NOMO-1 treated with DMSO at 0.1 percent for 48 hours (cell line): Measurements from ENCODE around the gene XPR1.

Experiments
- DNase-seq: peaks from one replicate; lab custom pipeline; 2025; ENCODE audit not compliant: unreplicated experiment; lab: John Stamatoyannopoulos, UW

Gene XPR1

DNA sequence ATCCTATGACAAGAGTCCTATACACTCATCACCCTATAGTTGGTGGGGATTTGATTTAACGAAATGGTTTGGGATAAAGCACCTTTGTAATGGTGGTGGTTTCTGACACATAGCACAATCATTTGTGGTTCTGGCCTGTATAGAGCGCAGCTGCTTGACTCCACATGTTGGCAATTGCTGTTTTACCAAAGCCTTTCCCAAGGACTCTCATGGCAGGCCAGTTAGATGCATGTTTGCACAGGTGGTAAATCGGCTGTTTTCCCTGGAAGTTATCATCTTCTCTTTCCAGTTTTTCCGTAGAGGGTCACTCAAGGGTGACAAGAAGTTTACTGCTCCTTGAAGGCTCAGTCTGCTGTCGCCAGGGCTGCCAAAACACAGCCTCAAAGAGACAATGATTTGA is 17.1 kb upstream of the XPR1 start:
- DNase-seq = no peak

DNA sequence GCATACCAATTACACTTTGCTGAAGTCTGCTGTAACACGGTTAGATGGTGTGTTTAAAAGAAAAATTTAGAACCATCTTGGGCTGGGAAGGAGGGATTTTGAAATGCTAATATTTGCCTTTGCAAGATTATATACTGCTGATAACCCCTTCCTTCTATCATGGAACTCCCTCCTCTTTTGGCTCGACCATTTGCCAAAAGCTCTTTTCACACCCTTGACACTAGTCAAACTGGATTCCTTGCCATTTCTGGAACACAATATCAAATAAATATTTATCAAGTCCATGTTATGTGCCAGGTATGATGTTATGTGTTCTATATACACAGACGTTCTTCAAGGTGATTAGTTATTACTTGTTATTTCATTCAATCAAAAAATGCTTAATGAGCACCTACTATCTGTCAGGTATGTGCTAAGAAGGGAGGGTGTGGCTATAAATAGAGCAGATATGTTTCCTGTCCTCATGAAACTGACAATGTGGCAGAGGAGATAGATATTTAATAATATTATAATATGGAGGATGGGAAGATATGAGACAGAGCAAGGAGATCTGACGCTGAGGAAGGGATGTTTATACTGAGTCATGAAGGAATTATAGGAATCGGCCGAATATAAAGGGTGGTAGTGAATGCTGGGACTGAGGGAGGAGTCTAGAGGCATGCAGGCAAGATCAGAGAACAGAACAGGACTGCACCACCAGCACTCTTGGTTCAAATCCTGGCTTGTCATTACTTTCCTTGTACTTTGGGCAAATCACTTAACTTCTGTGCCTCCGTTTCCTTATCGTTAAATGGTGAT is 16.1 kb upstream of the XPR1 start:
- DNase-seq = no peak

DNA sequence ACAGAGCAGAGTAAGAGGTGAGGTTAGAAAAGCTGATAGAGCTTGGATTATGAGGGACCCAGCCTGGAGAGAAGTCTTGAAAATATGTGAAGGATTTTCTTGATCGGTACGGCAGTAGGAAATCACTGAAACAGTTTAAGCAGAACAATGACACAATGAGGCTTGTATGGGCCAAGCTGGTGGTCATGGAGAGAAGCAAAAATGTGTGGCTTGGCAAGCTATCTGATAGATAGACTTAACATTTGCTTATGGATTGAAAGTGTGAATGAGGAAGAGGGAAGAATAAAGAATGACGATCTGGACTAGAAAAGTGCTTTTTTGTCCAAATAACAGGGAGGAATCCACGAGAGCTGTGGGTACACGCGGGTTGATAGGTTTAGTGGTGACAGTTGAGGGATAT is 15.4 kb upstream of the XPR1 start:
- DNase-seq = no peak

DNA sequence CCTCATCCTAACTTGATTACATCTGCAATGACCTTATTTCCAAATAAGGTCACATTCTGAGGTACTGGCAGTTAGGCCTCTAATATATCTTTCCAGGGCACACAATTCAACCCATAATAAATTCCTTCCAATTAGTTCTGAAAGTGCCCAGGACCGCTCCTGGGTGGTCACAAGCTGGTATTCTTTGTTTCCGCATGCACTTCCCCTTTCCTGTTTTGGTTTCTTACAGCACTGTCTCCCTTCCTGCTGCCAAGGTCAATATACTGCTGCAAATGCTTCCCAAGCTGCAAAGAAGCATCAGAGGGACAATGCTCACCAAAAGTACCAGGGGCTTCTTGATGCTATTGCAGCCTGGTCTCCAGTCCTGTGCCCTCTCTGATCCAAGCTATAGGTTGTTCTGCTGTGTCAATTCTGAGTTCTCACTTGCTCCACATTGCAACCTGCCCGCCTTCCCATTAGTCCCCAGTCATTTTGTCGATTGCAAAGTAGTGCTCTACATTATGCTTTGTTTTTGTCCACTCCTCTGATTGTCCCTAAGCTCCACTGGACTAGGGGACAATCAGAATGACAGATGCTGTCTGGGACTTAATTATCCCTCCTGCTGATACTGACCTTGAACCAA is 13.9 kb upstream of the XPR1 start:
- peak; percentile 52 for DNase-seq

DNA sequence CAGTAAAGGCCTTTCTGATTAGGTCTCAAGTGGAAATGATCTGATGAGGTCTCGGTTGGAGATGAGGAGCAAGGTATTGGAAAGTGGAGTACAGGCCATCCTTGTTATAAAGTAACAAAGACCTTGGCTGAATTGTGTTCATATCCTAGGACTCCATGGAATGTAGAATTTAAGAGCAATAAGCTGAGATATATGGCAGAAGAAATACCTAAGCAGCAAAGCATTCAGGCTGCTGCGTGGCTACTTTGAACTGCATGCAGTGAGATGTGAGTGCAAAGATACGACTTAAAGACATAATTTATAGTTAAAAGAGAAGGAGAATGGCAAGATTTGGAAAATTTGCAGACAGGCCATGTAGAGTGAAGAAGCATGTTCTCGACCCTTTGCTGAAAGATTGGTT is 11.2 kb upstream of the XPR1 start:
- DNase-seq = no peak

DNA sequence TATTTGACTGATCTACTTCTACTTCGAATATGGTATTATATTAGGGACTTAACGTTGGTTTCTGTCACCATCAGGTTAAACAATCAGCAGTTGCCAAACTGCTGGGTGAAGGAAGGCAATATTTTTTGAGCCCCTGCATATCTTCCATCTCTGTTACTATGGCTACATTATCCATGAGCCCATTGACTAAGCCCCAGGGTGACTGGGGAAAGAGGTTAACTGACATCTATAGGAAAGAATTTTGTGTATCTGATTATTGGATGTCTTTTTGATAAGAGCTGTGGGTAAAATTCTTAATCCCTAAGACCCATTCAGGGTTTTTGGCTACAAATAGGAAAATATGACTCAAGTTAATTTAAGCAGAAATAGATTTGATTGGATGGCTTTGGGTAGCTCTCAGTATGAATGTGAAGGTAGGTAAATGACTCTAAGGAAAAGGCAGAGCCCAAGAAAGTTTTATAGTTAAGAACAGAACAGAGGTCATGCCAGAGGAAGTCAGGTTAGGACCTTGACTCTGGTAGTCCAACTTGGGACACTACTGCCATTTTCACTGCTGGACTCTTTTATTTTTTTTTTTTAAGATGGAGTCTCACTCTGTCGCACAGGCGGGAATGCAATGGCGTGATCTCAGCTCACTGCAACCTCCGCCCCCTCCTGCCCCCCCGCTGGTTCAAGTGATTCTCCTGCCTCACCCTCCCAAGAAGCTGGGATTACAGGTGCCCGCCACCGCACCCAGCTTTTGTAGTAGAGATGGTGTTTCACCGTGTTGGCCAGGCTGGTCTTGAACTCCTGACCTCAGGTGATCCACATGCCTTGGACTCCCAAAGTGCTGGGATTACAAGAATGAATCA is 8.9 kb upstream of the XPR1 start:
- DNase-seq = no peak

DNA sequence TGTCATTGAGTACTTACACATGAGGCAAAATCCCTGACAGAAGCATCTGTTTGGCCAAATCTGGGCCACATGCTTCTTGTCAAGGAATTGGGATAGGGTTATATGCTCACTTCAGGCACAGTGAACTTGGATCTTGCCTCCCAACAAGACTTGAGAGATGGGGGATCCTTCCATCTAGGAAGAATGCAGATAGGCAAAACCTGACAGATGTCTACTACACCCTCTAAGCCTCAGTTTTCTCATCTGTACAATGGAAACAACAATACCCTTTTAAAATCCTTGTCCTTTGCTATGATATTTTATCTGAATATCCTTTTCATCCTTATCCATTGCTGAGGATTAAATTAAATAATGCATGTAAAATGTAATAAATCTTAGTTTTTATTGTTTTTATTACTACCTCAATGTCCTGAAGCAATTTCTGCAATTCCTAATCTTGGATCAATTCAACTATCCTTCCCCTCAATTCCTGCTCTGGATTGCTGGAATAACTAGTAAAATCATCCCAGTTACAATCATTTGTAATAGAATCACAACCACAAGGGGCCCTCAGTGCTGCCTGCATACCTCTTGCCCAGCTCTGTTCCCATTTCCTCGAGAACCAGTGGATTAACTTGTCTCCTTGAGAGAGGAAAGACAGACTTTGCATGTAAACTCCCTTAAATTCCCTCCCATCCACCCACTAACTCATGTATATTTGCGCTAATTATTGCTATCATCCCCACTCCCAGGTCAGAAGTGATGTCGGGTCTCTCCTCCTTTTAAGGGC is 8.1 kb upstream of the XPR1 start:
- DNase-seq = no peak

DNA sequence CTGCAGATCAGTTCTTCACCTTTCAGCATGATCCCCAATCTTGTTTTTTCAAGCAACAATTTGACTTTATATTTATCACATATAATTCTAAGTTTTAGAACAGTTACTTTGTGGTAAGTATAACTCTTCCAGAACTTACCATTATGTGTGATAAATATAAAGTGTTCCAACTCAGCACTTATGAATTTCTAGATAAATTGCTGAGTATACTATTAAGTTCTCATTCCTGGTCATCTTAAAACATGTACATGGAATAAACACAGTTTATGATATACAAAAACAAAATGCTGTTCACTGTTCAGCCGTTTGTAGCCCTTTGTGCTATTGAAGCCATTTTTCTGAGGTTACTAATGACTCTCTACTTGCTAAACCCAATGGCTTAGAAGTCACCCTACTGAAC is 5.1 kb upstream of the XPR1 start:
- DNase-seq = no peak

DNA sequence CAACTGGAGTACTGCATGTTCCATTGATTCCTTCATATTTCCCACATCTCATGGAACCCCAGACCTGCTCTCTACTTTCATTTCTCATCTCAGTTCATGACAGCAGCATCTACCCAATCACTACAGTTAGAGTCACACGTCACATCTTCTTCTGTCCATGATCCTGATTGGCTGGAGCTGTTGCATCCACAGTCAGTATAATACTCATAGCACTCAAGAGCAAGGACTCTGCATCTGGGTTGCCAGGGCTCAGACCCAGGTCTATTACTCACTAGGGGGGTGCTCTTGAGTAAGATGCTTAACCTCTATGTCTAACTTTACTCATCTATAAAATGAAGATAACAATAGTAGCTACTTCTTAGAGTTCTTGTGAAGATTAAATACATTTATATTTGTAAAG is 4.4 kb upstream of the XPR1 start:
- no peak for DNase-seq

DNA sequence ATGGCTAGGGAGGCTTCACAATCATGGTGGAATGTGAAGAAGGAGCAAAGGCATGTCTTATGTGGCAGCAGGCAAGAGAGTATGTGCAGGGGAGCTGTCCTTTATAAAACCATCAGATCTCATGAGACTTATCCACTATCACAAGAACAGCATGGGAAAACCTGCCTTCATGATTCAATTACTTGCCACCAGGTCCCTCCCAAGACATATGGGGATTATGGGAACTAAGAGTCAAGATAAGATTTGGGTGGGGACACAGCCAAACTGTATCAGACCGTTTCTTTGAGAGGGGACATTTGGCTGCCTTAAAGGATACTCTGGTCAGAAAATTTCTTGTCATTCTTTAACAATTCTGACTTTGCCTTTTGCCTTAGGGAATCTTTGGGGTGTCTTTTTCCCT is 3.2 kb upstream of the XPR1 start:
- DNase-seq = no peak

DNA sequence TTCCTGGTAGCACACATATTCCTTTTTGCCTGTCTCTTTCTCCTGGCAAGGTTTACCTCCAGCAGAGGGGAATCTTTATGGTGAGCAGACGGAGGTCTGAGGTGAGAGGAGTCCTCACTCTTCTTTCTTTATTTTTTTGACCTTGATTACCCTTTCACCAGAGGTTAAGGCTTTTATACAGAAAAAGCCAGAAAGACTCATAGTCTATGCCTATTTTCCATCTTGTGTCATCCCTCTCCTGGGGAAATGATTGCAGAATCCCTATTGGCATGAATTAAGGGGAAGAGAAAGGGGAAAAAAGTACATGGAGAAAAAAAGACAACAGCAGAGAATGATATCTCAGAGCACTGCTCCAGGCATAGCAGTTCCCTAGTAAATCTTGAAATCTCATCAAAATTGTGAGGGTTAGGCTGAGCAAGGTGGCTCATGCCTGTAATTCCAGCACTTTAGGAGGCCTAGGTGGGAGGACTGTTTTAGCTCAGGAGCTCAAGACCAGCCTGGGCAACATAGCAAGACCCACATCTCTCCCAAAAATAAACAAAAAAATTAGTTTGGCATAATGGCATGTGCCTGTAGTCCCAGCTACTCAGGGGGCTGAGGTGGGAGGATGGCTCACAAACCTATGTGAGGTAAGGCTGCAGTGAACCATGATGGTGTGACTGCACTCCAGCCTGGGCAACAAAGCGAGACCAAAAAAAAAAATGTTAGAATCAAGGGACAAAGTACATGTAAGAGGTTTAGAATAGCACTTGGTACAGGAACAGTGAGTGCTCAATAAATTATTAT is 1.2 kb upstream of the XPR1 start:
- DNase-seq = no peak

DNA sequence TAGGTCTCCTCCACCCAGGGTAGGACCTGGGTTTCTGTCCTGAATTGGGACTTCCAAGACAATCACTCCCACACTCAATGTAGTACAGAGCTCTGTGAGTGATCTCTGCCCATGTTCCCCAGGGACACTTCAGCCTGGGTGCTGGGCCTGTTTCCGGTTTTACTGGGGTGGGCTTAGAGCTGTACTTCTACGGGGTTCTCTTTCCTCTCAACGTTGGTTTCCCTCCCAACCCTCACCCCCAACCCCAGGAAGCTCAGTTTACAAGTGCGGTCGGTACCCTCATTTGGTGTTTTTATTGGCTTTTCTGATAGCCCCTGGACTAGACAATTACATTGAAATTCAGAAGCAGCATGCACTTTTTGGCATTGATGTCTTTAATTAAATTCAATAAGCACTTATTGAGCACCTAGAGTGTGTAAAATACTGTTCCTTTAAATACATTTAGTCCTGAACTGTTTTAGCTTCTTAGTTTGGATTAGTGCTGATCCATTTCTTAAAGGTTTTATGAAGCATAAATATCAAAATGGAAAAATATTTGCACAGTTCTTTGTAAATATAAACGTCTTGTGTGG is 542 bp upstream of the XPR1 start:
- DNase-seq = no peak

DNA sequence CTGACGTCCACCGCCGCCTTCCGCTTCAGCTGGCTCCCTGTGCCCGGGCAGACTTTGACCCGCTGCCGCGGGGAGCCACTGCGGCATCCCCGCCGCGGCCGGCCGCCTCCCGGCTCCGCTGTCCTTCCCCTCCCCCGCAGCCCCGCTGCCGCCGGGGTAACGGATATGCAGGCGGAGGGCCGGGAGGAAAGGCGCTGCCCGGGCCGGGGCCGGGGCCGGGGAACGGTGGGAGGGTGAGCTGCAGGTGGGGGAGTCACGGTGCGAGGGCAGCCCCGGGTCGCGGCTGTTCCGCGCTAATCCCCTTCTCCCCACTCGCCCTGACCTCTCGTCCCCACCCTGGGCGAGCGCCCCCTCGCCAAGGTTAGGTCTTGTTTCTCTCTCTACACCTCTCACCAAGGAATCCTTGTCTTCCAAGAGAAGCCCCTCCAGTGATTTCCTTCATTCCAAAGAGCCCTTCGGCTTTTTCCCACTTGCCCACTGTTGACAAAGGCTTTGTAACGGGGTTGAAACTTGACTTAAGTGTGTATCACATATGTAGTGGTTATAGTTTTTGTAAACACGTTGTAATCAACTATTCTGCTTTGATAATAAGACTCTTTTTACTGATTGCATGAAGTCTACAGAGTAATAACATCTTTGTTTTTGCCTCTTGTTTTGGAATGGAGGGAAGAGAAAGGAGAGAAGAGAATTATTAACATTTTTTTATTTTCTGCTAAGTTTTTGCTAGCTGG is 669 bp downstream of the XPR1 start:
- peak; percentile 55 for DNase-seq

DNA sequence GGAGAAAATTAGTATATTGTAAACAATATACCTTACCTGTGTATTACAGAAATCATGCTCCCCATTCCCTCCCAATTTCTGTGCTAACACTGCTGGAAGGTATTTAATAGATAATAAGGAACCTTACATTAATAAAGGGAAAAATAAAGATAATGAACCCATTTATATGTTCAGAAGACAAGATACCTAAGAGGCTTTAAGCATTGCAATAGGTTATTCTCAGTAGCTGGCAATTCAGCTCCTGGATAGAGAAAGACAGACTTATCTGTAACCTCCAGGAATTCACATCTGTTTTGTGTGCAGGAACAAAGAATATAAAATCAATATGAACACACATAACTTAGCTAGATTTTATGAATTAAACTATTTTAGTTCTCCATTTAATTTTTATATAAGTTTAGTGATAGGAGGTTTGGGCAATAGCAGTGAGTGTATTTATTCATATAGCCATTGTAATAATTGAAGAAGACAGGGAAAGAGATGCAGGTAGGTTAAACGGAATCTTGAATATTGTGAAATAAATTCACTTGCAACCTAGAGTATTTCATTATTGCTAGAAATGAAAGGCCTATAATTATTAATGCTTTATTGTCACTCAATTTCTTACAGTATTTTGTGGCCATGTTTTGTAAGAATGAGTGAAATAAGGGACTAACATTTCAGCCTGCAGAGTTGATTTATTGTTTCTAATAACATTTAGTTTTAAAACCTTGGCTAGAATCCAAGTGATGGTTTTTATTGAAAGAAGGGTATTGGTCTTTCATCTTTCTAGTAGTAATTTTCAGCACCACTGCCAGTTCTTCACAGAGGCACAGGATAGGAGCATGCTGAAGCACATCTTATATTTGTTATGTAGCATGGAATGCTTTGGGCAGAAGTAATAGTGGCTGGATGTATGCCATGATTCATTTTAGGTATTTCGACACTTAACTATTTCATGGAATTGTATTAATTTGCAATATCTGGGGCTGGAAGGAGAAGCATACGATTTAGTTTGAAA is 1.5 kb downstream of the XPR1 start:
- no peak for DNase-seq

DNA sequence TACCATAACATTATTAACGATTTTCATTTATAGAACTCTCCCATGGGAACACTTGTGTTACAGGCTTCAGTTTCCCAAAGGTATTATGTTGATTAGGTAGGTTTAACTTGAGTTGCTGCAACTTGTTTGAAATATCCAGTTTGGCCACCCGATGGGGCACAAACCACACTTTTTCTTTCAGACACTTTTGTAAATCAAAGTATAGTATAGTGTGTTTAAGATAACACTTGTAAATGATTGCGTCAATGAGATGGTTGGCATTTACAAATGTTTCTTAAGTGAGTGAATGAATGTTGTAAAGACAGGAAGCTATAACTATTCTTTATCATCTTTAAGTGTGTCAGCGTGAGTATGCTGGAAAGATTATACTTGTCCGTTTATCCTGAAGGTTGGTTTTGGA is 4.3 kb downstream of the XPR1 start:
- no peak for DNase-seq

DNA sequence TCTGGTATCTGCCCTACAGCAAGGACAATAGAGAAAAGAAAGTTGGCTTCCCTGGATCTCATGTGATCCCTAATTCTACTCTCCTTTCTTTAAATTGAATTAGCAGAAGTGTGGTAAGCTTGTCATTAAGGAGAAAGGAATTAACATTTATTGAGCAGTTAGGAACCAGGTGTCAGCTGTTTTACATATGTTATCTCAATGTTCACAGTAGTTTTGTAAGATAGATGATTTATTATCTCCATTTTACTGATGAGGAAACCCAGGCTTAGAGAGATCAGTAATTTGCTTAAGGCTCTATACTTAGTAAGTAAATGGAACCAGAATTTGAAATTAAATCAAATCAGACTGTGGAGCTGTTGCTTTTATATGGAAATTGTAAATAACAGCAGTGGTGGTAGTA is 8.0 kb downstream of the XPR1 start:
- DNase-seq = no peak

DNA sequence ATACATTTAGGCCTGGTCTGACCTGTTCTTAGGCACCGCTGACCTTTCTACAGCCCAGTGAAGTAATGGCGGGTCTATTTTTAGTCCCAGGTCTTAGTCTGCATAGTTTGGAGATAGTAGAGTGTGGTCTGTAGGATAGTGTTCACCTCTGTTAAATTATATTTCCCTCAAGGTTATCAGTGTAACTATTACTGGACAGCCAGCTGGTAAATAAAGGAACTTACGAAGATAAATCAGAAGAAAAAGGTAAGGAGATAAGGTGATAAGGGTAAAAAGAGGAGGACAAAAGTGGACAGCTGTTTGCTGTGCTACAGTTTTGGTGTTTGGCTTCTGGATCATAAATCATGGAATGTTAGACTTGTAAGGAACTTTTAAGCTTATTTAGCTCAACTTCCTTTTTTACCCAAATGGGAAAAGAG is 8.7 kb downstream of the XPR1 start:
- no peak for DNase-seq

DNA sequence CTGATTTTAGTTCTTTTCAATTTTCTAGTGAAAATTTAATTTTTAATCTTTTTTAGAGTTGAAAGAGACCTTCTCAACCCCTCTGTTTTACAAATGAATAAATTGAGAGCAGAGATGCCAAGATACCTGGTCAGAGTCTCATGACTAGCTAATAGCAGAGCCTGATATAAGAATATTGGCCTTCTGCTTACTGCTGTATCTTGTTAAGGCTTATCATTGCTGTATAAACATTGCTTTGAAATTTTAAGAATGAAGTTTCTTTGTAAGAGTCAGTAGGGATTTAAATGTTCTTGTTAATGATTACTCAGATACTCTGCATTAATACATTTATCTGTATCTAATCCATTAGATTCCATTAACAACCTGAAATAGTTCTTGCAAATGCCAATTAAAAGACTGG is 9.8 kb downstream of the XPR1 start:
- no peak for DNase-seq
